ENCODE data around the gene HOXC11. TPM values are rescaled to one million over a fixed set of nuclear protein-coding genes. Genes with fewer than 3 reads are reported as not detected.

Gene HOXC11
- total RNA-seq, 4 donors from 2014 or later = not detected

DNA sequence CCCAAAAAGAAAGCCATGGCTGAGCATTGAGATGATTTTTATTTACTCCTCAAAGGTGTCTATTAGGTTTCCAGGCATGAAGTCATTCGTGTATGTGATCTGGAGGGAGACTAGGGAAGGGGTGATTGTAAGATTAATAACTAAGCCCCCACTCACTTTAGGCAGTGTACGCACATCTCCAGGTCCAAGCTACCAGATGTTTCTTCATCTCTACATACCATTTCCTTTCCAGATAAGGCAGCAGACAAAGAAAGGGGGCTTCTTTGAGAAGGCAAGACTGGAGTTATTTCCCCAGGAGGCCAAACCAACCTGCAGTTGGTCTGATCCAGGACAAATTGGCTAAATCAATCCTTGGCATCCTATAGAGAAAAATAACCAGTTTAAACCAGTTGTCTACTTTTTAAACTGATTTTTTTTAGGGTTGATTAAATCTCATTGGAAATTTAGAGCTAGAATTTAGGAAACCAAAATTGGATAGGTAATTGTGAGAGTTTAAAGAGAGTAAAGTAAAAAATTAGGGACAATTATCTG lies 30.4 kb upstream of the HOXC11 start:
- H3K4me3 ChIP-seq = no peak overlapping the region
- H3K36me3 ChIP-seq = no peaks in the 10 kb centered on the region
- H3K27me3 ChIP-seq = peaks cover 100% of the 10 kb centered on the region
- H3K9me3 ChIP-seq = no peaks in the 10 kb centered on the region
- no peak for TF ChIP-seq POLR2A (IDR thresholded peaks at IDR 0.05)
- TF ChIP-seq EP300 (IDR thresholded peaks at IDR 0.05) = no peak
- TF ChIP-seq, protein P1, sequence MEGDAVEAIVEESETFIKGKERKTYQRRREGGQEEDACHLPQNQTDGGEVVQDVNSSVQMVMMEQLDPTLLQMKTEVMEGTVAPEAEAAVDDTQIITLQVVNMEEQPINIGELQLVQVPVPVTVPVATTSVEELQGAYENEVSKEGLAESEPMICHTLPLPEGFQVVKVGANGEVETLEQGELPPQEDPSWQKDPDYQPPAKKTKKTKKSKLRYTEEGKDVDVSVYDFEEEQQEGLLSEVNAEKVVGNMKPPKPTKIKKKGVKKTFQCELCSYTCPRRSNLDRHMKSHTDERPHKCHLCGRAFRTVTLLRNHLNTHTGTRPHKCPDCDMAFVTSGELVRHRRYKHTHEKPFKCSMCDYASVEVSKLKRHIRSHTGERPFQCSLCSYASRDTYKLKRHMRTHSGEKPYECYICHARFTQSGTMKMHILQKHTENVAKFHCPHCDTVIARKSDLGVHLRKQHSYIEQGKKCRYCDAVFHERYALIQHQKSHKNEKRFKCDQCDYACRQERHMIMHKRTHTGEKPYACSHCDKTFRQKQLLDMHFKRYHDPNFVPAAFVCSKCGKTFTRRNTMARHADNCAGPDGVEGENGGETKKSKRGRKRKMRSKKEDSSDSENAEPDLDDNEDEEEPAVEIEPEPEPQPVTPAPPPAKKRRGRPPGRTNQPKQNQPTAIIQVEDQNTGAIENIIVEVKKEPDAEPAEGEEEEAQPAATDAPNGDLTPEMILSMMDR (IDR thresholded peaks at IDR 0.05) = no peak
- TF ChIP-seq POLR2AphosphoS5 (IDR thresholded peaks at IDR 0.05) = no peak
- H3K4me1 ChIP-seq = peaks cover 0 to 22% (median 11%) of the 10 kb centered on the region in 3 donors
- no peak overlapping the region for H3K27ac ChIP-seq
- WGBS, 2 donors (ENCODE audit: low coverage in 1 of 2) = 28 to 30% methylated on average over 2 of the region's 2 CpGs
- ATAC-seq = no peak

DNA sequence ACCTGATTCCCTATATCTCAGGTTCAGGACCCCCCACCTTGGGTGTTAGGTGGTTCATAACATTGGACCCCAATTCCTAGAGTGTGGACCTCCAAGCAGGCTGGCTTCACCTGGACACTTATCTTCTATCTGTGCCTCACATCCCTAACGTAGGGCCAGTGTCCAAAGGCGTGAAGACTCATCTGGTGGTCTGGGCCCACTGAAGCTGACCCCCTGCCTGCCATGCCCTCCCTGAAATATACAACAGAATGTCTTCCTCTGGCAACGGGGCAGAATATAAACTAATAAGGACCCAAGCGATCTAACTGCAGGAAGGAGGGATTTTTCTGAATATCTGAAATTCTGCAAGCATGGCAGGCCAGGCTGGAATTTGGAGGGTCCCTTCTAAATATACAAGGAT lies 28.7 kb upstream of the HOXC11 start:
- Histone ChIP-seq H3K4me3 (no peak overlapping the region), H3K27ac (no peak overlapping the region), H3K36me3 (no peaks in the 10 kb centered on the region), H3K27me3 (peaks cover 100% of the 10 kb centered on the region), H3K9me3 (no peaks in the 10 kb centered on the region), H3K4me1 (peaks cover 0 to 8% (median 4%) of the 10 kb centered on the region in 3 donors)
- no peak for ATAC-seq
- no peak for TF ChIP-seq POLR2AphosphoS5 (IDR thresholded peaks at IDR 0.05)
- TF ChIP-seq POLR2A (IDR thresholded peaks at IDR 0.05) = no peak
- TF ChIP-seq, protein P1 (IDR thresholded peaks at IDR 0.05) = no peak
- TF ChIP-seq EP300 (IDR thresholded peaks at IDR 0.05) = no peak
- WGBS, 2 donors (ENCODE audit: low coverage in 1 of 2) = 0 to 43% methylated on average over 1 to 2 of the region's 4 CpGs

DNA sequence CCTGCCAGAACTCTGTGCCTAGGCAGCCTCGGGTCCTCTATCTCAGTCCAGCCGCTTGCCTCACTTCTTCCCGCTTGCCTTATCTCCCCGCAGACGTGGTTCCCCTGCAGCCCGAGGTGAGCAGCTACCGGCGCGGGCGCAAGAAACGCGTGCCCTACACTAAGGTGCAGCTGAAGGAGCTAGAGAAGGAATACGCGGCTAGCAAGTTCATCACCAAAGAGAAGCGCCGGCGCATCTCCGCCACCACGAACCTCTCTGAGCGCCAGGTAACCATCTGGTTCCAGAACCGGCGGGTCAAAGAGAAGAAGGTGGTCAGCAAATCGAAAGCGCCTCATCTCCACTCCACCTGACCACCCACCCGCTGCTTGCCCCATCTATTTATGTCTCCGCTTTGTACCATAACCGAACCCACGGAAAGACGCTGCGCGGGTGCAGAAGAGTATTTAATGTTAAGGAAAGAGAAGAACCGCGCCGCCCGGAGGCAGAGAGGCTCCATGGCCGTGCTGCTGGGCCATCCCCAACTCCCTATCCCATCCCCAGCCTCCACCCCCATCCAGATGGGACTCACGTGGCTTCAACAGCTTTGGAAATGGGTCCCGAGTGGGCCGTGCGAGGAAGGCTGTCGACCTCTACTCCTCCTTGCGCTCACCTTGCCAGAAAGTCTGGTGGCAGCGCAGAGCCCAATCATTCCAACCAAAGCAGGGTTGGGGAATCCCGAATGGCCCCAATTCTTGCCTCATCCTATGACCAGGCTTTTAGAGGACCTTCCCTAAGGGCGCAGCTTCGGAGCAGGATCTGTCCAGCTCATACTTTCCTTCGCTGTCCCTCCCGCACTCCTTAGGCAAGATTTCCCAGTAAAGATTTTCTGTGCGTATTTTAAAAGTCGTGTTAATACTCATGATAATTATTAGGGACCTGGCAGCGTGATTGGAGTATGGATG lies 27.7 kb upstream of the HOXC11 start:
- peaks cover 100% of the 10 kb centered on the region for H3K27me3 ChIP-seq
- no peak overlapping the region for H3K27ac ChIP-seq
- H3K4me1 ChIP-seq = peaks cover 0 to 4% (median 4%) of the 10 kb centered on the region in 3 donors
- no peaks in the 10 kb centered on the region for H3K36me3 ChIP-seq
- H3K4me3 ChIP-seq = no peak overlapping the region
- TF ChIP-seq POLR2A (IDR thresholded peaks at IDR 0.05) (no peak), EP300 (IDR thresholded peaks at IDR 0.05) (no peak), POLR2AphosphoS5 (IDR thresholded peaks at IDR 0.05) (no peak)
- TF ChIP-seq, protein P1 (IDR thresholded peaks at IDR 0.05) = no peak
- H3K9me3 ChIP-seq = no peaks in the 10 kb centered on the region
- no peak for ATAC-seq
- 8 to 13% methylated on average over 17 to 29 of the region's 51 CpGs for WGBS, 2 donors (ENCODE audit: low coverage in 1 of 2)

DNA sequence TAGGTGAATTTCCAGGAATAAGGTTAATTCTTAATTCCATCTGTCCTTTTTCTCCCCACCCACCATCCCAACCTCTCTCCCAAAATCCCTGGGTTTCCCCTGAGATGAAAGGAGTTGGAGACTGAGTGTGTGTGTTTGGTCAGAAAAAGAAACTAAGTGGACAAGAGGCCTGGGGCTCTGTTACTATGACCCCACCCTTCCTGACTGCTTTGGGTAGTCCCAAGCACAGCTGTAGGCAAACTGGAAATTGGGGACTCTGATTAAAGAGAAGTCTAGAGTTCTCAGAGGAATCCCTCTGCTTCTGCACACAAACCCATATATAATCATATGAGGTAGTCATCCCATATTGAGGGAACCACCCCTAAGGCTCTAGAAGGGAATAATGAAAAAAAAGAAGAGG lies 25.2 kb upstream of the HOXC11 start:
- Histone ChIP-seq H3K9me3 (peaks cover 0 to 3% (median 0%) of the 10 kb centered on the region in 3 donors), H3K27me3 (peaks cover 100% of the 10 kb centered on the region), H3K27ac (no peak overlapping the region), H3K4me1 (peaks cover 0 to 20% (median 14%) of the 10 kb centered on the region in 3 donors), H3K4me3 (no peak overlapping the region), H3K36me3 (no peaks in the 10 kb centered on the region)
- TF ChIP-seq, protein P1 (IDR thresholded peaks at IDR 0.05) = no peak
- TF ChIP-seq EP300 (IDR thresholded peaks at IDR 0.05) = no peak
- TF ChIP-seq POLR2AphosphoS5 (IDR thresholded peaks at IDR 0.05) = no peak
- no peak for TF ChIP-seq POLR2A (IDR thresholded peaks at IDR 0.05)
- ATAC-seq = no peak

All from gastroesophageal sphincter (tissue), 4 donors.